HepG2 (cell line): Measurements from ENCODE around the gene MKRN3. TPM values are rescaled to one million over a fixed set of nuclear protein-coding genes. Genes with fewer than 3 reads are reported as not detected.

Experiments
- ETV5 ChIP-seq: IDR thresholded peaks from 2 replicates; pipeline ENCODE4 v1.6.1; 2018; ENCODE audit warnings: missing biosample characterization, missing genetic modification reagents, inconsistent platforms, borderline replicate concordance
- HIVEP1 ChIP-seq: sonication (generic); formaldehyde crosslinking; IDR thresholded peaks from 2 replicates; pipeline ENCODE4 v1.4.0; 2020; ENCODE audit warnings: mild to moderate bottlenecking, missing genetic modification reagents
- KAT7 ChIP-seq: IDR thresholded peaks from 2 replicates; pipeline ENCODE4 v1.6.1; 2018; ENCODE audit warnings: borderline replicate concordance, missing compliant biosample characterization
- MYPOP ChIP-seq: sonication (generic); formaldehyde crosslinking; IDR thresholded peaks from 2 replicates; pipeline ENCODE4 v1.8.1; 2023; ENCODE audit warnings: mild to moderate bottlenecking, moderate library complexity, missing genetic modification reagents
- SRSF9 ChIP-seq: fragments of 200-400 bp; formaldehyde crosslinking; IDR thresholded peaks from 2 replicates; pipeline ENCODE4 v1.6.1; 2018; ENCODE audit warnings: borderline replicate concordance, mild to moderate bottlenecking, low read depth, low read length; ENCODE audit not compliant: insufficient read depth, poor library complexity, severe bottlenecking
- SUZ12 ChIP-seq: fragments of 150-350 bp; IDR thresholded peaks from 2 replicates; pipeline ENCODE4 v1.6.1; 2014; ENCODE audit warnings: low read depth, low read length
- ZEB1 ChIP-seq: IDR thresholded peaks from 2 replicates; pipeline ENCODE4 v1.6.1; 2012; ENCODE audit warnings: mild to moderate bottlenecking, low read depth, inconsistent platforms; ENCODE audit not compliant: insufficient replicate concordance
- ZNF354B ChIP-seq: sonication (generic); formaldehyde crosslinking; IDR thresholded peaks from 2 replicates; pipeline ENCODE4 v1.8.0; 2022; ENCODE audit warnings: mild to moderate bottlenecking, missing genetic modification reagents
- polyA plus RNA-seq, 8 experiments: library from polyadenylated mRNA; depleted of rRNA in 3 of 8; stranded (reverse) in 7 of 8; unstranded in 1 of 8; fragments of >200 nt; fragmentation: Illumina TruSeq in 4 of 8; extraction: Trizol in 4 of 8; gene quantifications; 2 replicates each; pipeline versions ENCODE4 v1.2.1 to v1.2.3, GENCODE V29; 2011 to 2016; ENCODE audit warnings: low read depth in 4 of 8, missing spikeins in 1 of 8, mixed read lengths in 1 of 8; ENCODE audit not compliant: insufficient read depth in 1 of 8
- total RNA-seq, 5 experiments: library from RNA; depleted of rRNA; stranded (reverse); fragments of >200 nt; fragmentation: Illumina TruSeq; extraction: Trizol; gene quantifications; 2 replicates each; pipeline ENCODE4 v1.2.3, GENCODE V29; 2016; ENCODE audit warnings: low read depth in 1 of 5
- TF ChIP-seq, protein P1 (sequence below): IDR thresholded peaks from 2 replicates; pipeline ENCODE4 v1.4.0; 2020; ENCODE audit warnings: mild to moderate bottlenecking, missing genetic modification reagents

MKRN3 gene
- total and polyA plus RNA-seq, 2 of the 13 experiments (the other 11 are each of a cell fraction or from before 2014, with no cell fraction given): 2.4 to 5.2 TPM

GRCh38 chr15:23588268-23588667 lies 22.8 kb downstream of the MKRN3 start (continued):
- TF ChIP-seq, protein P1, sequence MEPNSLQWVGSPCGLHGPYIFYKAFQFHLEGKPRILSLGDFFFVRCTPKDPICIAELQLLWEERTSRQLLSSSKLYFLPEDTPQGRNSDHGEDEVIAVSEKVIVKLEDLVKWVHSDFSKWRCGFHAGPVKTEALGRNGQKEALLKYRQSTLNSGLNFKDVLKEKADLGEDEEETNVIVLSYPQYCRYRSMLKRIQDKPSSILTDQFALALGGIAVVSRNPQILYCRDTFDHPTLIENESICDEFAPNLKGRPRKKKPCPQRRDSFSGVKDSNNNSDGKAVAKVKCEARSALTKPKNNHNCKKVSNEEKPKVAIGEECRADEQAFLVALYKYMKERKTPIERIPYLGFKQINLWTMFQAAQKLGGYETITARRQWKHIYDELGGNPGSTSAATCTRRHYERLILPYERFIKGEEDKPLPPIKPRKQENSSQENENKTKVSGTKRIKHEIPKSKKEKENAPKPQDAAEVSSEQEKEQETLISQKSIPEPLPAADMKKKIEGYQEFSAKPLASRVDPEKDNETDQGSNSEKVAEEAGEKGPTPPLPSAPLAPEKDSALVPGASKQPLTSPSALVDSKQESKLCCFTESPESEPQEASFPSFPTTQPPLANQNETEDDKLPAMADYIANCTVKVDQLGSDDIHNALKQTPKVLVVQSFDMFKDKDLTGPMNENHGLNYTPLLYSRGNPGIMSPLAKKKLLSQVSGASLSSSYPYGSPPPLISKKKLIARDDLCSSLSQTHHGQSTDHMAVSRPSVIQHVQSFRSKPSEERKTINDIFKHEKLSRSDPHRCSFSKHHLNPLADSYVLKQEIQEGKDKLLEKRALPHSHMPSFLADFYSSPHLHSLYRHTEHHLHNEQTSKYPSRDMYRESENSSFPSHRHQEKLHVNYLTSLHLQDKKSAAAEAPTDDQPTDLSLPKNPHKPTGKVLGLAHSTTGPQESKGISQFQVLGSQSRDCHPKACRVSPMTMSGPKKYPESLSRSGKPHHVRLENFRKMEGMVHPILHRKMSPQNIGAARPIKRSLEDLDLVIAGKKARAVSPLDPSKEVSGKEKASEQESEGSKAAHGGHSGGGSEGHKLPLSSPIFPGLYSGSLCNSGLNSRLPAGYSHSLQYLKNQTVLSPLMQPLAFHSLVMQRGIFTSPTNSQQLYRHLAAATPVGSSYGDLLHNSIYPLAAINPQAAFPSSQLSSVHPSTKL (CRISPR knock-in tag): no peak
- TF ChIP-seq ZNF354B (no peak), ZEB1 (no peak), ETV5 (CRISPR knock-in tag) (no peak), MYPOP (no peak), HIVEP1 (CRISPR knock-in tag) (no peak), KAT7 (CRISPR knock-in tag) (no peak), SUZ12 (no peak), SRSF9 (no peak)
